ENCODE measurements around the gene HAUS7. TPM values are rescaled to one million over a fixed set of nuclear protein-coding genes. Genes with fewer than 3 reads are reported as not detected.
"Not testable (repeated sequence)": the region's sequence is repeated elsewhere in the genome, so short reads cannot be mapped to it uniquely, and the experiment has no call there.

The HAUS7 gene
- total RNA-seq, 1 experiment from 2014 or later, result 46.5 TPM

DNA sequence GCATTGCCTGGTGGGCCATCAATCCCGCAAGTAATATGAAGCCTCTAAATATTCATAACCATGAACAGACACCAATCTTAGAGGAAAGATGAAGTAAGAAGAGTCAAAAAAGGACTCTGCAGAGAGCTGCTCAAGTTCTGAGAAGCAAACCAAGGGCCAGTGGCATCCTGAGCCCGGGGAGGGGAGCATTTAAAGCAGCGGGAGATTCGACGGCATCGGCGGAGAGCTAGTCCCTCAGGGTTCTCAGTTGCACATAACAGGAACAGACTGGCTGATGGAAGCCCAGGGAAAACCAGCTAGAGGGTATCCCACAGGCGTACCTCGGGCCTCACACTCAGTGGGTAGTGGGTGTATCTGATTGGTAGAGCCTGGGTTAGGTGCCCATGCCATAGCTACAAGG is 64.4 kb downstream of the HAUS7 start:
- no peak overlapping the region for H3K4me3 Mint-ChIP-seq
- no peaks in the 10 kb centered on the region for H3K36me3 Mint-ChIP-seq
- H3K9me3 Mint-ChIP-seq, result peaks cover 5% of the 10 kb centered on the region; the same call in 1 of the 2 replicates
- ATAC-seq (no peak), DNase-seq (ENCODE audit: low spot score) (no peak)
- no peak for TF ChIP-seq TEAD1 (CRISPR knock-in tag; IDR thresholded peaks at IDR 0.05)
- TF ChIP-seq, protein P1, sequence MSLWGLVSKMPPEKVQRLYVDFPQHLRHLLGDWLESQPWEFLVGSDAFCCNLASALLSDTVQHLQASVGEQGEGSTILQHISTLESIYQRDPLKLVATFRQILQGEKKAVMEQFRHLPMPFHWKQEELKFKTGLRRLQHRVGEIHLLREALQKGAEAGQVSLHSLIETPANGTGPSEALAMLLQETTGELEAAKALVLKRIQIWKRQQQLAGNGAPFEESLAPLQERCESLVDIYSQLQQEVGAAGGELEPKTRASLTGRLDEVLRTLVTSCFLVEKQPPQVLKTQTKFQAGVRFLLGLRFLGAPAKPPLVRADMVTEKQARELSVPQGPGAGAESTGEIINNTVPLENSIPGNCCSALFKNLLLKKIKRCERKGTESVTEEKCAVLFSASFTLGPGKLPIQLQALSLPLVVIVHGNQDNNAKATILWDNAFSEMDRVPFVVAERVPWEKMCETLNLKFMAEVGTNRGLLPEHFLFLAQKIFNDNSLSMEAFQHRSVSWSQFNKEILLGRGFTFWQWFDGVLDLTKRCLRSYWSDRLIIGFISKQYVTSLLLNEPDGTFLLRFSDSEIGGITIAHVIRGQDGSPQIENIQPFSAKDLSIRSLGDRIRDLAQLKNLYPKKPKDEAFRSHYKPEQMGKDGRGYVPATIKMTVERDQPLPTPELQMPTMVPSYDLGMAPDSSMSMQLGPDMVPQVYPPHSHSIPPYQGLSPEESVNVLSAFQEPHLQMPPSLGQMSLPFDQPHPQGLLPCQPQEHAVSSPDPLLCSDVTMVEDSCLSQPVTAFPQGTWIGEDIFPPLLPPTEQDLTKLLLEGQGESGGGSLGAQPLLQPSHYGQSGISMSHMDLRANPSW (CRISPR knock-in tag; conservative IDR thresholded peaks at IDR 0.05; ENCODE audit: low read depth), result no peak
- TF ChIP-seq, protein P2, sequence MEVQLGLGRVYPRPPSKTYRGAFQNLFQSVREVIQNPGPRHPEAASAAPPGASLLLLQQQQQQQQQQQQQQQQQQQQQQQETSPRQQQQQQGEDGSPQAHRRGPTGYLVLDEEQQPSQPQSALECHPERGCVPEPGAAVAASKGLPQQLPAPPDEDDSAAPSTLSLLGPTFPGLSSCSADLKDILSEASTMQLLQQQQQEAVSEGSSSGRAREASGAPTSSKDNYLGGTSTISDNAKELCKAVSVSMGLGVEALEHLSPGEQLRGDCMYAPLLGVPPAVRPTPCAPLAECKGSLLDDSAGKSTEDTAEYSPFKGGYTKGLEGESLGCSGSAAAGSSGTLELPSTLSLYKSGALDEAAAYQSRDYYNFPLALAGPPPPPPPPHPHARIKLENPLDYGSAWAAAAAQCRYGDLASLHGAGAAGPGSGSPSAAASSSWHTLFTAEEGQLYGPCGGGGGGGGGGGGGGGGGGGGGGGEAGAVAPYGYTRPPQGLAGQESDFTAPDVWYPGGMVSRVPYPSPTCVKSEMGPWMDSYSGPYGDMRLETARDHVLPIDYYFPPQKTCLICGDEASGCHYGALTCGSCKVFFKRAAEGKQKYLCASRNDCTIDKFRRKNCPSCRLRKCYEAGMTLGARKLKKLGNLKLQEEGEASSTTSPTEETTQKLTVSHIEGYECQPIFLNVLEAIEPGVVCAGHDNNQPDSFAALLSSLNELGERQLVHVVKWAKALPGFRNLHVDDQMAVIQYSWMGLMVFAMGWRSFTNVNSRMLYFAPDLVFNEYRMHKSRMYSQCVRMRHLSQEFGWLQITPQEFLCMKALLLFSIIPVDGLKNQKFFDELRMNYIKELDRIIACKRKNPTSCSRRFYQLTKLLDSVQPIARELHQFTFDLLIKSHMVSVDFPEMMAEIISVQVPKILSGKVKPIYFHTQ (CRISPR knock-in tag; IDR thresholded peaks at IDR 0.05), result no peak
- TF ChIP-seq CREB1 (CRISPR knock-in tag; IDR thresholded peaks at IDR 0.05), result no peak
- no peak for TF ChIP-seq EMX1 (CRISPR knock-in tag; IDR thresholded peaks at IDR 0.05)
- no peak for TF ChIP-seq ZNF423 (CRISPR knock-in tag; IDR thresholded peaks at IDR 0.05)
- TF ChIP-seq, protein P3, sequence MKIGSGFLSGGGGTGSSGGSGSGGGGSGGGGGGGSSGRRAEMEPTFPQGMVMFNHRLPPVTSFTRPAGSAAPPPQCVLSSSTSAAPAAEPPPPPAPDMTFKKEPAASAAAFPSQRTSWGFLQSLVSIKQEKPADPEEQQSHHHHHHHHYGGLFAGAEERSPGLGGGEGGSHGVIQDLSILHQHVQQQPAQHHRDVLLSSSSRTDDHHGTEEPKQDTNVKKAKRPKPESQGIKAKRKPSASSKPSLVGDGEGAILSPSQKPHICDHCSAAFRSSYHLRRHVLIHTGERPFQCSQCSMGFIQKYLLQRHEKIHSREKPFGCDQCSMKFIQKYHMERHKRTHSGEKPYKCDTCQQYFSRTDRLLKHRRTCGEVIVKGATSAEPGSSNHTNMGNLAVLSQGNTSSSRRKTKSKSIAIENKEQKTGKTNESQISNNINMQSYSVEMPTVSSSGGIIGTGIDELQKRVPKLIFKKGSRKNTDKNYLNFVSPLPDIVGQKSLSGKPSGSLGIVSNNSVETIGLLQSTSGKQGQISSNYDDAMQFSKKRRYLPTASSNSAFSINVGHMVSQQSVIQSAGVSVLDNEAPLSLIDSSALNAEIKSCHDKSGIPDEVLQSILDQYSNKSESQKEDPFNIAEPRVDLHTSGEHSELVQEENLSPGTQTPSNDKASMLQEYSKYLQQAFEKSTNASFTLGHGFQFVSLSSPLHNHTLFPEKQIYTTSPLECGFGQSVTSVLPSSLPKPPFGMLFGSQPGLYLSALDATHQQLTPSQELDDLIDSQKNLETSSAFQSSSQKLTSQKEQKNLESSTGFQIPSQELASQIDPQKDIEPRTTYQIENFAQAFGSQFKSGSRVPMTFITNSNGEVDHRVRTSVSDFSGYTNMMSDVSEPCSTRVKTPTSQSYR (CRISPR knock-in tag; IDR thresholded peaks at IDR 0.05), result no peak
- no peak for TF ChIP-seq ESRRA (CRISPR knock-in tag; IDR thresholded peaks at IDR 0.05; ENCODE audit: borderline replicate concordance)
- TF ChIP-seq, protein P4, sequence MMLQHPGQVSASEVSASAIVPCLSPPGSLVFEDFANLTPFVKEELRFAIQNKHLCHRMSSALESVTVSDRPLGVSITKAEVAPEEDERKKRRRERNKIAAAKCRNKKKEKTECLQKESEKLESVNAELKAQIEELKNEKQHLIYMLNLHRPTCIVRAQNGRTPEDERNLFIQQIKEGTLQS (CRISPR knock-in tag; conservative IDR thresholded peaks at IDR 0.05), result no peak
- TF ChIP-seq, protein P5, sequence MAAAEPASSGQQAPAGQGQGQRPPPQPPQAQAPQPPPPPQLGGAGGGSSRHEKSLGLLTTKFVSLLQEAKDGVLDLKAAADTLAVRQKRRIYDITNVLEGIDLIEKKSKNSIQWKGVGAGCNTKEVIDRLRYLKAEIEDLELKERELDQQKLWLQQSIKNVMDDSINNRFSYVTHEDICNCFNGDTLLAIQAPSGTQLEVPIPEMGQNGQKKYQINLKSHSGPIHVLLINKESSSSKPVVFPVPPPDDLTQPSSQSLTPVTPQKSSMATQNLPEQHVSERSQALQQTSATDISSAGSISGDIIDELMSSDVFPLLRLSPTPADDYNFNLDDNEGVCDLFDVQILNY (CRISPR knock-in tag; IDR thresholded peaks at IDR 0.05), result no peak
- ChIA-PET CTCF (interaction anchor here (1.9 kb wide), 1 partner anchor 133 kb away, joined by 5 read pairs; no protein-coding TSS in a partner anchor), POLR2A (no interaction called here)
- H3K27me3 Mint-ChIP-seq (ENCODE audit: low read depth), result peaks cover 10% of the 10 kb centered on the region
- H3K4me1 Mint-ChIP-seq, result peaks cover 4% of the 10 kb centered on the region
- H3K27ac Mint-ChIP-seq, result no peak overlapping the region

DNA sequence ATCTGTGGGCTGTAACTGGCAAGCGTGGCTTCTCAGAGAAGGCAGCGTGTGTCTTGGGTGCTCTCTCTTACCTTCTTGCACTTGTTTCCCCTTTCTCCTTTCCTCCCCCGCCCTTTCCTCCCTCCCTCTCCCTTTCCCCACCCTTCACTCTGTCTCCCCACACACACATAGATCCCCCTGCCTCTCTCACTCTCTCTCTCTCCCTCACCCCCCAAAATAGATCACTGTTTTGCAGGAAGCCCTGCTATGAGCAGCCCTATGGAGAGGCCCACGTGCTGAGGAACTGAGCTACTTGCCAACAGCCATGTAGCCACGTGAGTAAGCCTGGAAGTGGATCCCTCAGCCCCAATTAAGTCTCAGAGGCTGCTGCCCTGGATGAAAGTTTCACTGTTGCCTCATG is 65.0 kb downstream of the HAUS7 start:
- ATAC-seq, result no peak
- ChIA-PET POLR2A (no interaction called here), CTCF (interaction anchor here (1.9 kb wide), 1 partner anchor 134 kb away, joined by 5 read pairs; no protein-coding TSS in a partner anchor)
- H3K9me3 Mint-ChIP-seq, result peaks cover 5% of the 10 kb centered on the region; the same call in 1 of the 2 replicates
- H3K4me1 Mint-ChIP-seq, result no peaks in the 10 kb centered on the region
- no peak overlapping the region for H3K4me3 Mint-ChIP-seq
- no peak for DNase-seq (ENCODE audit: low spot score)
- TF ChIP-seq SMAD3 (CRISPR knock-in tag; IDR thresholded peaks at IDR 0.05; ENCODE audit: borderline replicate concordance) (no peak), CBFB (CRISPR knock-in tag; IDR thresholded peaks at IDR 0.05; ENCODE audit: low read depth) (no peak)
- H3K27ac Mint-ChIP-seq, result no peak overlapping the region
- H3K27me3 Mint-ChIP-seq (ENCODE audit: low read depth), result peaks cover 5% of the 10 kb centered on the region
- no peaks in the 10 kb centered on the region for H3K36me3 Mint-ChIP-seq

DNA sequence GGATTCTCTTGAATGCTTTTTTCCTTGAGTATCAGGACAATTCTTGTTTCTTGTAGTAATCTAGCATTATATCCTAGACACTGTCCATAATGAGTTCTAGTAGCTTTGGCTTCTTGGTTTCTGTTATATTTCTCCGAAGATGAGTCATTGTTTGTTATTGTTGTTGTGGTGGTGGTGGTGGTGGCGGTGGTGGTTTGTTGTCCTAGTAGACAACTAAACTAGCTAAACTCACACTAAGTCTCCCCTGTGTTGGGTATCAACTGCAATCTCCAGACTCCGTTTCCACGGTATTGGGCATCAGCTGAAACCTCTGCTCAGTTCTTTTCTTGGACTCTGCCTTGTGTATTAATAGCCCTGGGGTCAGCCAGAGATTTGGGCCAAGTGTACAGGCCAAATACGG is 66.0 kb downstream of the HAUS7 start:
- H3K4me3 Mint-ChIP-seq; ATAC-seq; CTCF ChIA-PET; H3K27me3 Mint-ChIP-seq (ENCODE audit: low read depth); H3K27ac Mint-ChIP-seq; H3K36me3 Mint-ChIP-seq; H3K4me1 Mint-ChIP-seq; DNase-seq (ENCODE audit: low spot score); POLR2A ChIA-PET; H3K9me3 Mint-ChIP-seq: not testable (repeated sequence)

Data from WTC11 (cell line).